ENCODE results near the gene GNL3. TPM values are rescaled to one million over a fixed set of nuclear protein-coding genes. Genes with fewer than 3 reads are reported as not detected.

The GNL3 gene
- total and polyA plus RNA-seq, 2 of the 8 experiments (the other 6 are each of a cell fraction or from before 2014, with no cell fraction given): 45.5 to 184 TPM

DNA sequence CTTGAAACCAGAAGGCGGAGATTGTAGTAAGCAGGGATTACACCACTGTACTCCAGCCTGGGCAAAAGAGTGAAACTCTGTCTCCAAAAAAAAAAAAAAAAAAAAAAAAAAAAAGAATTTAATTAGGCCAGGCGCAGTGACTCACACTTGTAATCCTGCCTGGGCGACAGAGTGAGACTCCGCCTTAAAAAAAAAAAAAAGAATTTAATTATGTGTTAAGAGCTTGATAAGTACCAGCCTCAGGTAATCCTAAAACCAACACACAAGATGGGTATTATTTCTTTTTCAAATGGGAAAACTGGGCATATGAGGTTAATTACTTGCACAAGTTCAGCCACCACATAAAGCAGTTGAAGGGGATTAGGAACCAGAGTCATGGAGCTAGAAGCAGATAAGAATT, 49.2 kb upstream of the GNL3 start (continued):
- TF ChIP-seq, protein P1, sequence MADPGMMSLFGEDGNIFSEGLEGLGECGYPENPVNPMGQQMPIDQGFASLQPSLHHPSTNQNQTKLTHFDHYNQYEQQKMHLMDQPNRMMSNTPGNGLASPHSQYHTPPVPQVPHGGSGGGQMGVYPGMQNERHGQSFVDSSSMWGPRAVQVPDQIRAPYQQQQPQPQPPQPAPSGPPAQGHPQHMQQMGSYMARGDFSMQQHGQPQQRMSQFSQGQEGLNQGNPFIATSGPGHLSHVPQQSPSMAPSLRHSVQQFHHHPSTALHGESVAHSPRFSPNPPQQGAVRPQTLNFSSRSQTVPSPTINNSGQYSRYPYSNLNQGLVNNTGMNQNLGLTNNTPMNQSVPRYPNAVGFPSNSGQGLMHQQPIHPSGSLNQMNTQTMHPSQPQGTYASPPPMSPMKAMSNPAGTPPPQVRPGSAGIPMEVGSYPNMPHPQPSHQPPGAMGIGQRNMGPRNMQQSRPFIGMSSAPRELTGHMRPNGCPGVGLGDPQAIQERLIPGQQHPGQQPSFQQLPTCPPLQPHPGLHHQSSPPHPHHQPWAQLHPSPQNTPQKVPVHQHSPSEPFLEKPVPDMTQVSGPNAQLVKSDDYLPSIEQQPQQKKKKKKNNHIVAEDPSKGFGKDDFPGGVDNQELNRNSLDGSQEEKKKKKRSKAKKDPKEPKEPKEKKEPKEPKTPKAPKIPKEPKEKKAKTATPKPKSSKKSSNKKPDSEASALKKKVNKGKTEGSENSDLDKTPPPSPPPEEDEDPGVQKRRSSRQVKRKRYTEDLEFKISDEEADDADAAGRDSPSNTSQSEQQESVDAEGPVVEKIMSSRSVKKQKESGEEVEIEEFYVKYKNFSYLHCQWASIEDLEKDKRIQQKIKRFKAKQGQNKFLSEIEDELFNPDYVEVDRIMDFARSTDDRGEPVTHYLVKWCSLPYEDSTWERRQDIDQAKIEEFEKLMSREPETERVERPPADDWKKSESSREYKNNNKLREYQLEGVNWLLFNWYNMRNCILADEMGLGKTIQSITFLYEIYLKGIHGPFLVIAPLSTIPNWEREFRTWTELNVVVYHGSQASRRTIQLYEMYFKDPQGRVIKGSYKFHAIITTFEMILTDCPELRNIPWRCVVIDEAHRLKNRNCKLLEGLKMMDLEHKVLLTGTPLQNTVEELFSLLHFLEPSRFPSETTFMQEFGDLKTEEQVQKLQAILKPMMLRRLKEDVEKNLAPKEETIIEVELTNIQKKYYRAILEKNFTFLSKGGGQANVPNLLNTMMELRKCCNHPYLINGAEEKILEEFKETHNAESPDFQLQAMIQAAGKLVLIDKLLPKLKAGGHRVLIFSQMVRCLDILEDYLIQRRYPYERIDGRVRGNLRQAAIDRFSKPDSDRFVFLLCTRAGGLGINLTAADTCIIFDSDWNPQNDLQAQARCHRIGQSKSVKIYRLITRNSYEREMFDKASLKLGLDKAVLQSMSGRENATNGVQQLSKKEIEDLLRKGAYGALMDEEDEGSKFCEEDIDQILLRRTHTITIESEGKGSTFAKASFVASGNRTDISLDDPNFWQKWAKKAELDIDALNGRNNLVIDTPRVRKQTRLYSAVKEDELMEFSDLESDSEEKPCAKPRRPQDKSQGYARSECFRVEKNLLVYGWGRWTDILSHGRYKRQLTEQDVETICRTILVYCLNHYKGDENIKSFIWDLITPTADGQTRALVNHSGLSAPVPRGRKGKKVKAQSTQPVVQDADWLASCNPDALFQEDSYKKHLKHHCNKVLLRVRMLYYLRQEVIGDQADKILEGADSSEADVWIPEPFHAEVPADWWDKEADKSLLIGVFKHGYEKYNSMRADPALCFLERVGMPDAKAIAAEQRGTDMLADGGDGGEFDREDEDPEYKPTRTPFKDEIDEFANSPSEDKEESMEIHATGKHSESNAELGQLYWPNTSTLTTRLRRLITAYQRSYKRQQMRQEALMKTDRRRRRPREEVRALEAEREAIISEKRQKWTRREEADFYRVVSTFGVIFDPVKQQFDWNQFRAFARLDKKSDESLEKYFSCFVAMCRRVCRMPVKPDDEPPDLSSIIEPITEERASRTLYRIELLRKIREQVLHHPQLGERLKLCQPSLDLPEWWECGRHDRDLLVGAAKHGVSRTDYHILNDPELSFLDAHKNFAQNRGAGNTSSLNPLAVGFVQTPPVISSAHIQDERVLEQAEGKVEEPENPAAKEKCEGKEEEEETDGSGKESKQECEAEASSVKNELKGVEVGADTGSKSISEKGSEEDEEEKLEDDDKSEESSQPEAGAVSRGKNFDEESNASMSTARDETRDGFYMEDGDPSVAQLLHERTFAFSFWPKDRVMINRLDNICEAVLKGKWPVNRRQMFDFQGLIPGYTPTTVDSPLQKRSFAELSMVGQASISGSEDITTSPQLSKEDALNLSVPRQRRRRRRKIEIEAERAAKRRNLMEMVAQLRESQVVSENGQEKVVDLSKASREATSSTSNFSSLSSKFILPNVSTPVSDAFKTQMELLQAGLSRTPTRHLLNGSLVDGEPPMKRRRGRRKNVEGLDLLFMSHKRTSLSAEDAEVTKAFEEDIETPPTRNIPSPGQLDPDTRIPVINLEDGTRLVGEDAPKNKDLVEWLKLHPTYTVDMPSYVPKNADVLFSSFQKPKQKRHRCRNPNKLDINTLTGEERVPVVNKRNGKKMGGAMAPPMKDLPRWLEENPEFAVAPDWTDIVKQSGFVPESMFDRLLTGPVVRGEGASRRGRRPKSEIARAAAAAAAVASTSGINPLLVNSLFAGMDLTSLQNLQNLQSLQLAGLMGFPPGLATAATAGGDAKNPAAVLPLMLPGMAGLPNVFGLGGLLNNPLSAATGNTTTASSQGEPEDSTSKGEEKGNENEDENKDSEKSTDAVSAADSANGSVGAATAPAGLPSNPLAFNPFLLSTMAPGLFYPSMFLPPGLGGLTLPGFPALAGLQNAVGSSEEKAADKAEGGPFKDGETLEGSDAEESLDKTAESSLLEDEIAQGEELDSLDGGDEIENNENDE (IDR thresholded peaks at IDR 0.05; ENCODE audit: insufficient replicate concordance, low read length): no peak
- no peak for TF ChIP-seq SIRT6 (IDR thresholded peaks at IDR 0.05; ENCODE audit: low read length)
- no peak for TF ChIP-seq EP300 (IDR thresholded peaks at IDR 0.05; ENCODE audit: borderline replicate concordance in 1 of 2, low read depth in 2 of 2, low read length in 2 of 2)
- TF ChIP-seq RBBP5 (IDR thresholded peaks at IDR 0.05; ENCODE audit: borderline replicate concordance, low read depth, low read length): no peak
- no peak for TF ChIP-seq TEAD4 (IDR thresholded peaks at IDR 0.05; ENCODE audit: low read depth, low read length)
- TF ChIP-seq HDAC2 (IDR thresholded peaks at IDR 0.05; ENCODE audit: borderline replicate concordance in 1 of 2, low read depth in 2 of 2, low read length in 2 of 2): no peak
- no peak for TF ChIP-seq NANOG (IDR thresholded peaks at IDR 0.05; ENCODE audit: insufficient read depth, low read depth, low read length, poor library complexity, severe bottlenecking)
- TF ChIP-seq POU5F1 (IDR thresholded peaks at IDR 0.05; ENCODE audit: low read depth, low read length): no peak
- no peak for TF ChIP-seq SP4 (IDR thresholded peaks at IDR 0.05; ENCODE audit: low read length)
- no peak for TF ChIP-seq SP2 (IDR thresholded peaks at IDR 0.05; ENCODE audit: low read length)
- TF ChIP-seq BCL11A (IDR thresholded peaks at IDR 0.05; ENCODE audit: low read depth in 2 of 2, low read length in 2 of 2): no peak
- no peak for TF ChIP-seq EGR1 (IDR thresholded peaks at IDR 0.05; ENCODE audit: borderline replicate concordance, low read depth, low read length)

Measured in H1 (cell line).